OCI-LY3 (cell line): ENCODE data around the gene UPK3B.
"Not testable (repeated sequence)": the region's sequence is repeated elsewhere in the genome, so short reads cannot be mapped to it uniquely, and the experiment has no call there.

Source experiments
- CTCF ChIP-seq: fragments of 200-600, 300-600 bp; sonication (generic); IDR thresholded peaks from 2 replicates; pipeline ENCODE4 v1.5.1; 2014; ENCODE audit warnings: antibody characterized with exemption, low read length, low read depth
- EZH2phosphoT487 ChIP-seq: fragments of 200-600 bp; shearing (Covaris generic); IDR thresholded peaks from 2 replicates; pipeline ENCODE4 v1.6.1; 2018; ENCODE audit warnings: antibody characterized with exemption, mixed run types, low read depth

GRCh38 chr7:76464959-76465358, 45.4 kb upstream of the UPK3B start:
- TF ChIP-seq CTCF, EZH2phosphoT487: not testable (repeated sequence)
